Measurements from ENCODE around the gene SERPINB10.

The SERPINB10 gene

GRCh38 chr18:63972002-63972376 lies 64.2 kb downstream of the SERPINB10 start:
- Histone ChIP-seq H3K27ac (no peak overlapping the region), H3K4me3 (ENCODE audit: low read depth, low read length) (no peak overlapping the region), H3K36me3 (no peaks in the 10 kb centered on the region; the same call in 1 of the 2 replicates), H3K9me3 (ENCODE audit: severe bottlenecking) (no peaks in the 10 kb centered on the region), H3K27me3 (ENCODE audit: insufficient read depth, low read depth, severe bottlenecking) (no peaks in the 10 kb centered on the region)
- no peak for DNase-seq
- TF ChIP-seq CTCF (IDR thresholded peaks at IDR 0.05; ENCODE audit: low read depth, low read length) = no peak

DNA sequence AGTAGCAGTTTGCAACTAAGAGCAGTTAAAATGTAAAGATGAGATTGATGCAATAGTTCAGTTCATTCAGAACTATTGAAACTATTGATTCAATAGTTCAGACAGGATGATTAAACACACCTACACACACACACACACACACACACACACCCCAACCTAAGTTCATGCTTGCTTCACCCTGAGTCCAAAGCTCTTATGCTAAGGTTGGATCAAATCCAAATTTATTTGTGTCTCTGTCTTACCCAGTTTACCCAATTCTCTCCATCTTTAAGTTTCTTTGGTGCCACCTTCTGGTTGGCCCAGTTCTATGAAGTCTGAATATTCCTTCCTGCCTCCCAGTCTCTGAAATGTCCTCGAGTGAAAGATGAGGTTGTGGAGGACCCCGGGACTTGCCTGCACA lies 67.2 kb downstream of the SERPINB10 start:
- peak; percentile 29 for DNase-seq
- no peaks in the 10 kb centered on the region; the same call in 1 of the 2 replicates for H3K36me3 ChIP-seq
- H3K27ac ChIP-seq = no peak overlapping the region

DNA sequence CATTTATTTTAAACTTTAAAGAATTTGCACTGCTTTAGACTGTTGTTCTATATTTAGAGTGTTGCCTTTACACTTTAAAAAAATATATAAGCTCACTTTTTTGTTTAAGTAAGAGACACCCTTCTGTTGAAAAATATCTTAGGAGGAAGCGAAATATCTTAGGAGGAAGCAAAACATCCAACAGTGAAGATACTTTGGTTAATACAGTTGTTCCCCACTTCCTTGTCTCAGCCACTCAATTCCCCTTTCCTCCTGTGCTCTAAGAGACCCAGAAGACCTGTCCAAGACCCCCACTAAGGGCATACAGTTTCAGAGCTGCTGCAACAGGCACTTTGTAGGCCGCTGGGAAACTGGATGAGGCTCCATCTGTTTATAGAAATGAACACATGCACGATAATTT lies 67.9 kb downstream of the SERPINB10 start:
- no peaks in the 10 kb centered on the region for H3K27me3 ChIP-seq (ENCODE audit: insufficient read depth, low read depth, severe bottlenecking)
- no peak for DNase-seq

More for the DNA sequence above, 67.2 kb downstream of the SERPINB10 start:
- Histone ChIP-seq H3K4me3 (ENCODE audit: low read depth, low read length) (no peak overlapping the region), H3K9me3 (ENCODE audit: severe bottlenecking) (no peaks in the 10 kb centered on the region), H3K27me3 (ENCODE audit: insufficient read depth, low read depth, severe bottlenecking) (no peaks in the 10 kb centered on the region)
- TF ChIP-seq CTCF (IDR thresholded peaks at IDR 0.05; ENCODE audit: low read depth, low read length) = no peak

GRCh38 chr18:63977040-63977439 lies 69.3 kb downstream of the SERPINB10 start:
- Histone ChIP-seq H3K27me3 (ENCODE audit: insufficient read depth, low read depth, severe bottlenecking) (no peaks in the 10 kb centered on the region), H3K36me3 (no peaks in the 10 kb centered on the region), H3K4me3 (ENCODE audit: low read depth, low read length) (no peak overlapping the region), H3K9me3 (ENCODE audit: severe bottlenecking) (no peaks in the 10 kb centered on the region), H3K27ac (no peak overlapping the region)
- no peak for DNase-seq
- TF ChIP-seq CTCF (IDR thresholded peaks at IDR 0.05; ENCODE audit: low read depth, low read length) = no peak

More for the DNA sequence above, 67.9 kb downstream of the SERPINB10 start:
- Histone ChIP-seq H3K36me3 (no peaks in the 10 kb centered on the region), H3K4me3 (ENCODE audit: low read depth, low read length) (no peak overlapping the region), H3K9me3 (ENCODE audit: severe bottlenecking) (no peaks in the 10 kb centered on the region), H3K27ac (no peak overlapping the region)
- TF ChIP-seq CTCF (IDR thresholded peaks at IDR 0.05; ENCODE audit: low read depth, low read length) = no peak

DNA sequence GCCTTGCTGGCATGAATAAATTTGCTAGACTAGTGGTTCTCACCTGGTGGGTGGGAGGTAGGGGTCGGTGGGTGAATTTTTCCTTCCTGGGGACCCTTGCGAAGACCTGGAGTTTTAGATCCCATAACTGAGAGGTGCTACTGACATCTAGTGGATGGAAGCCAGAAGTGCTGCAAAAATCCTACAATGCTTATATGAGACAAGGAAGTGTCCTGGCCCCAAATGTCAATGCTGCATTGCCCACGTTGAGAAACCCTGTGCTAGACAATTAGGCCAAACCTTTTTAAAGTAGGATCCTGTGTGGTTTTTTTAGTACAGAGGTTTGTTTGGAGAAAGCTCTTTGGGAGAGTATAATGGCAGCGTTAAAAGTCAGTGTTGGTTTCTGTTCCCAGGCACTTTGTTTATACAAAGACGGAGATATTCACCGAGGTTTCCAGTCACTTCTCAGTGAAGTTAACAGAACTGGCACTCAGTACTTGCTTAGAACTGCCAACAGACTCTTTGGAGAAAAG lies 71.7 kb downstream of the SERPINB10 start:
- Histone ChIP-seq H3K9me3 (ENCODE audit: severe bottlenecking) (no peaks in the 10 kb centered on the region), H3K36me3 (no peaks in the 10 kb centered on the region), H3K27me3 (ENCODE audit: insufficient read depth, low read depth, severe bottlenecking) (no peaks in the 10 kb centered on the region), H3K27ac (no peak overlapping the region), H3K4me3 (ENCODE audit: low read depth, low read length) (no peak overlapping the region)
- peak; percentile 56 for DNase-seq
- peak; percentile 87 for TF ChIP-seq CTCF (IDR thresholded peaks at IDR 0.05; ENCODE audit: low read depth, low read length)

- no peak overlapping the region for H3K27ac ChIP-seq
- DNase-seq = no peak
- H3K9me3 ChIP-seq (ENCODE audit: severe bottlenecking) = no peaks in the 10 kb centered on the region
- no peak for TF ChIP-seq CTCF (IDR thresholded peaks at IDR 0.05; ENCODE audit: low read depth, low read length)
- no peaks in the 10 kb centered on the region for H3K27me3 ChIP-seq (ENCODE audit: insufficient read depth, low read depth, severe bottlenecking)
- H3K36me3 ChIP-seq = no peaks in the 10 kb centered on the region
- H3K4me3 ChIP-seq (ENCODE audit: low read depth, low read length) = no peak overlapping the region
Measured at GRCh38 chr18:63980027-63980426, 72.3 kb downstream of the SERPINB10 start.
